ENCODE results near the gene NRXN2.

Gene NRXN2

DNA sequence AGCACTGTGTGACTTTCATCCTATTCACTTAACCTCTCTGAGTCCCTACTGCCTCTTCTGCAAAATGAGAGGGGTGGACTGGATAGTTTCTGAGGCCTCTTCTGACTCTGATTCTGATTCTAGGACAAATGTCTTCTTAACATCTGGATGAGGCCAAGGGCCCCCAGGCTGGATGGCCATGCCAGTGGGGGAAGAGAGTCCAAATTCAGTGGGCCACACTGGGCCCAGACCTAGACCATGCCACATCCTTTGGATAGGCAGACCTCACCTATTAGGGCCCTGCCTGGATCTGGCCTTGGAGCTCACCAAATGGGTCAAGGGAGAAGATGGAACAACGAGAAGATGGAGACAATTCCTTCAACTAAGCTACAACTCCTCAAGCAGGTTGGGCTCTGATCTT lies 24.6 kb downstream of the NRXN2 start:
- H3K9ac ChIP-seq (ENCODE audit: insufficient read length), result no peak overlapping the region
- H3K9me3 ChIP-seq (ENCODE audit: low read depth, low read length), result no peaks in the 10 kb centered on the region
- H3K36me3 ChIP-seq (ENCODE audit: insufficient read depth, low read length), result no peaks in the 10 kb centered on the region
- DNase-seq (ENCODE audit: low read depth, low spot score), result no peak
- TF ChIP-seq EZH2 (IDR thresholded peaks at IDR 0.05), result no peak
- TF ChIP-seq FOXP2 (optimal IDR thresholded peaks at IDR 0.05; ENCODE audit: control extremely low read depth, extremely low read length, insufficient read depth), result no peak
- no peak for TF ChIP-seq POLR2AphosphoS5 (IDR thresholded peaks at IDR 0.05; ENCODE audit: borderline replicate concordance, low read depth, low read length)
- no peak overlapping the region for H3K4me3 ChIP-seq
- no peak overlapping the region for H3K27ac ChIP-seq

DNA sequence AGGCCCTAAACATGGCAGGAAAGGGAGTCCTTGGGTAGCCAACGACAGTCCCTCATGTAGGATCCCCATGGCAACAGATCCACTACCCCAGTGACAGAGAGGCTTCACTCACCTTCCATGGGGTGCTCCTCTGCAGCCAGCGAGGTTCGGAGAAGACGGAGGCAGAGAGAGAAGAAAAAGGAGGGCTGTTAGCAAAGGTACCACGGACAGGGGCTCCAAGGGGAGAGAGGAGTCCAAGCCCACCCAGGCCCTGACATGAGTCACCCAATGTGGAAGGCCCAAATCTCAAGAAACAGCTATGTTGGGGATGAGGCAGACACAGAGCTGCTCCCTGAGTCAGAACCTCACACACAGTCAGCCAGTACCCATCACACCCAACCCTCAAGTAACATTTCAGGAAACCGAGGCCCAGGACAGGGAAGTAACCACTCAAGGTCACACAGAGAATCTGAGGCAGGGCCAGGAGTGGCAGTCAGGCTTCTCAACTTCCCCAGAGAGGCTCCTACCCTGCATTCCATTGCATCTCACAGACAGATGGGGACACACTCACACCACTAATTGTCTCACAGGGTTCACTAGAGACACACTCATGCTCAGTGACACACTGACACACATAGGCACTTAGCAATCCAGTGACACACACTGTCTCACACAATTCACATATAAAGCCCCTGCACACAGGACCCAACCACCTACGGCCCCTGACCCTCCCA lies 25.2 kb downstream of the NRXN2 start:
- DNase-seq (ENCODE audit: low read depth, low spot score), result no peak
- no peak overlapping the region for H3K9ac ChIP-seq (ENCODE audit: insufficient read length)
- TF ChIP-seq POLR2AphosphoS5 (IDR thresholded peaks at IDR 0.05; ENCODE audit: borderline replicate concordance, low read depth, low read length), result no peak
- TF ChIP-seq EZH2 (IDR thresholded peaks at IDR 0.05), result no peak
- TF ChIP-seq FOXP2 (optimal IDR thresholded peaks at IDR 0.05; ENCODE audit: control extremely low read depth, extremely low read length, insufficient read depth), result no peak

GRCh38 chr11:64696045-64696444 lies 27.0 kb downstream of the NRXN2 start:
- no peak for TF ChIP-seq POLR2AphosphoS5 (IDR thresholded peaks at IDR 0.05; ENCODE audit: borderline replicate concordance, low read depth, low read length)
- no peak for TF ChIP-seq EZH2 (IDR thresholded peaks at IDR 0.05)
- TF ChIP-seq FOXP2 (optimal IDR thresholded peaks at IDR 0.05; ENCODE audit: control extremely low read depth, extremely low read length, insufficient read depth), result no peak
- no peak for DNase-seq (ENCODE audit: low read depth, low spot score)
- Histone ChIP-seq H3K9ac (ENCODE audit: insufficient read length) (no peak overlapping the region), H3K27ac (no peak overlapping the region), H3K36me3 (ENCODE audit: insufficient read depth, low read length) (no peaks in the 10 kb centered on the region), H3K9me3 (ENCODE audit: low read depth, low read length) (no peaks in the 10 kb centered on the region), H3K4me3 (no peak overlapping the region)

More for the DNA sequence above, 25.2 kb downstream of the NRXN2 start:
- no peaks in the 10 kb centered on the region for H3K9me3 ChIP-seq (ENCODE audit: low read depth, low read length)
- no peak overlapping the region for H3K27ac ChIP-seq
- H3K36me3 ChIP-seq (ENCODE audit: insufficient read depth, low read length), result no peaks in the 10 kb centered on the region
- H3K4me3 ChIP-seq, result no peak overlapping the region

- H3K4me3 ChIP-seq, result no peak overlapping the region
- H3K27ac ChIP-seq, result no peak overlapping the region
- no peak for TF ChIP-seq FOXP2 (optimal IDR thresholded peaks at IDR 0.05; ENCODE audit: control extremely low read depth, extremely low read length, insufficient read depth)
- TF ChIP-seq POLR2AphosphoS5 (IDR thresholded peaks at IDR 0.05; ENCODE audit: borderline replicate concordance, low read depth, low read length), result no peak
- no peak for TF ChIP-seq EZH2 (IDR thresholded peaks at IDR 0.05)
- H3K36me3 ChIP-seq (ENCODE audit: insufficient read depth, low read length), result no peaks in the 10 kb centered on the region
- DNase-seq (ENCODE audit: low read depth, low spot score), result no peak
- no peaks in the 10 kb centered on the region for H3K9me3 ChIP-seq (ENCODE audit: low read depth, low read length)
- H3K9ac ChIP-seq (ENCODE audit: insufficient read length), result no peak overlapping the region
Observed at GRCh38 chr11:64695548-64695947, 27.4 kb downstream of the NRXN2 start.

DNA sequence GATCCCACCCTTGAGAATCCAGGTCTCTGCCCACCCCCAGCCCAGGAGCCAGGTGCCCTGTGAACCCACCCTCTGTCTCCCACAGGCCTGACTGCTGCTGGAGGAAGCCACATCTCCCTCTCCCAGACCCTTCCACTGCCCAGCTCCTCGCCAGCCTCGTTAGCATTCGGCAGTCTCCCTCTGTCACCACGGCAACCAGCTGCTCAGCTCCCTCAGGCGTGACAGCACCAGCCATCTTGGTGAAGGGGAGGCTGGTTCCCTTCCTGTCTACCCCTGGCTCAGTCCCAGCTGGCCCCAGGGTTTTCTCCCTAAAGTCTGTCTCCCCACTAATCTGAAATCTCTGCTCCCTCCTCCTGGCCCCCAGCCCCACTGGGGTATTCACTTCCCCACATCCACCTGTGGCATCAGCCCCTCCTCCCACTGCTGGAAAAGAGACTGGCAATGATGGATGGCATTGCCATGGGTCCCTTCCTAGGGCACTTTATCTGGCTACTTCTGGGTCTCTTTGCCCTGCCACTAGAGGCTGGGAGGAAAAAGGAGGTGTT lies 28.1 kb downstream of the NRXN2 start:
- Histone ChIP-seq H3K36me3 (ENCODE audit: insufficient read depth, low read length) (no peaks in the 10 kb centered on the region), H3K4me3 (no peak overlapping the region), H3K9ac (ENCODE audit: insufficient read length) (no peak overlapping the region), H3K27ac (no peak overlapping the region), H3K9me3 (ENCODE audit: low read depth, low read length) (no peaks in the 10 kb centered on the region)
- no peak for TF ChIP-seq POLR2AphosphoS5 (IDR thresholded peaks at IDR 0.05; ENCODE audit: borderline replicate concordance, low read depth, low read length)
- TF ChIP-seq EZH2 (IDR thresholded peaks at IDR 0.05), result no peak
- TF ChIP-seq FOXP2 (optimal IDR thresholded peaks at IDR 0.05; ENCODE audit: control extremely low read depth, extremely low read length, insufficient read depth), result no peak
- no peak for DNase-seq (ENCODE audit: low read depth, low spot score)

- Histone ChIP-seq H3K27ac (no peak overlapping the region), H3K4me3 (no peak overlapping the region), H3K9me3 (ENCODE audit: low read depth, low read length) (no peaks in the 10 kb centered on the region), H3K36me3 (ENCODE audit: insufficient read depth, low read length) (no peaks in the 10 kb centered on the region), H3K9ac (ENCODE audit: insufficient read length) (no peak overlapping the region)
- TF ChIP-seq EZH2 (IDR thresholded peaks at IDR 0.05), result no peak
- no peak for TF ChIP-seq POLR2AphosphoS5 (IDR thresholded peaks at IDR 0.05; ENCODE audit: borderline replicate concordance, low read depth, low read length)
- no peak for TF ChIP-seq FOXP2 (optimal IDR thresholded peaks at IDR 0.05; ENCODE audit: control extremely low read depth, extremely low read length, insufficient read depth)
- DNase-seq (ENCODE audit: low read depth, low spot score), result no peak
Observed at GRCh38 chr11:64694026-64694755, 28.8 kb downstream of the NRXN2 start.

GRCh38 chr11:64692764-64693331 lies 30.1 kb downstream of the NRXN2 start:
- Histone ChIP-seq H3K27ac (no peak overlapping the region), H3K36me3 (ENCODE audit: insufficient read depth, low read length) (no peaks in the 10 kb centered on the region), H3K9ac (ENCODE audit: insufficient read length) (no peak overlapping the region), H3K4me3 (no peak overlapping the region), H3K9me3 (ENCODE audit: low read depth, low read length) (no peaks in the 10 kb centered on the region)
- TF ChIP-seq EZH2 (IDR thresholded peaks at IDR 0.05) (no peak), FOXP2 (optimal IDR thresholded peaks at IDR 0.05; ENCODE audit: control extremely low read depth, extremely low read length, insufficient read depth) (no peak), POLR2AphosphoS5 (IDR thresholded peaks at IDR 0.05; ENCODE audit: borderline replicate concordance, low read depth, low read length) (no peak)
- no peak for DNase-seq (ENCODE audit: low read depth, low spot score)

DNA sequence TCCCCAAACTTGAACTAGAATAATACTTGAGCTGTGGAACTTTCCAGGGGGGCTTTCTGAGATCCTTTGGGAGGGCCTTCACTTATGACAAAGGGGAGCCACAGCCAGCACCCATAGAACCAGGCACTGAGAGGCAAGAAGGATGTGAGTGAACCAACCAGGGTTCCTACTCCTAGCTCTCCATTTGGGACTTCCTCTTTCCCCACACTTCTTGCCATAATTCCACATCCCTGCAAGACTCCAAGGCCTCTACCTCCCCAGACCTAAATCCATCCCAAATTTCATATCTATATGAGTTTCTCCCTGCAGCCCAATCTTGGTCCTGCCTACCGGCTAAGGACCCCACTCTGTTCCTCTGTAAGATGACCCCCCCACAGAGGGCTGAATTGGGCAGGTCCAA lies 31.5 kb downstream of the NRXN2 start:
- Histone ChIP-seq H3K4me3 (no peak overlapping the region), H3K9ac (ENCODE audit: insufficient read length) (no peak overlapping the region), H3K9me3 (ENCODE audit: low read depth, low read length) (no peaks in the 10 kb centered on the region), H3K27ac (no peak overlapping the region), H3K36me3 (ENCODE audit: insufficient read depth, low read length) (no peaks in the 10 kb centered on the region)
- DNase-seq (ENCODE audit: low read depth, low spot score), result no peak
- TF ChIP-seq EZH2 (IDR thresholded peaks at IDR 0.05) (no peak), FOXP2 (optimal IDR thresholded peaks at IDR 0.05; ENCODE audit: control extremely low read depth, extremely low read length, insufficient read depth) (no peak), POLR2AphosphoS5 (IDR thresholded peaks at IDR 0.05; ENCODE audit: borderline replicate concordance, low read depth, low read length) (no peak)
